Calu3 (cell line): ENCODE measurements around the gene FOSB. TPM values are rescaled to one million over a fixed set of nuclear protein-coding genes. Genes with fewer than 3 reads are reported as not detected.
A peak's percentile ranks its signal among the peaks of the same experiment; 100 is the strongest.

Experiments used
- BruUV-seq: library from RNA; stranded (reverse); fragments of 400-500 nt; replicated peaks from 2 replicates; lab custom pipeline; 2021; lab: Mats Ljungman, UMichigan
- CTCF ChIA-PET: fragments of 300-600 bp; sonication (Branson Sonifier 250); formaldehyde crosslinking; loops from one replicate; lab custom pipeline; 2022; ENCODE audit warnings: antibody characterized with exemption; lab: Charles Lee
- DNase-seq: peaks from one replicate; pipeline ENCODE4 v3.0.0; 2022
- H3K27ac Mint-ChIP-seq: one replicate; pipeline ENCODE4 v1.8.0; 2022; ENCODE audit warnings: mixed read lengths; ENCODE audit not compliant: unreplicated experiment
- H3K27me3 Mint-ChIP-seq: one replicate; pipeline ENCODE4 v1.8.0; 2022; ENCODE audit warnings: mixed read lengths; ENCODE audit not compliant: unreplicated experiment
- H3K36me3 Mint-ChIP-seq: one replicate; pipeline ENCODE4 v1.8.0; 2022; ENCODE audit warnings: mild to moderate bottlenecking, moderate library complexity, mixed read lengths; ENCODE audit not compliant: insufficient read depth, unreplicated experiment
- H3K4me1 Mint-ChIP-seq: one replicate; pipeline ENCODE4 v1.8.0; 2022; ENCODE audit warnings: mild to moderate bottlenecking, low read depth, mixed read lengths; ENCODE audit not compliant: unreplicated experiment
- H3K4me3 Mint-ChIP-seq: one replicate; pipeline ENCODE4 v1.8.0; 2022; ENCODE audit warnings: mild to moderate bottlenecking, low read depth, moderate library complexity, mixed read lengths; ENCODE audit not compliant: unreplicated experiment
- H3K9me3 Mint-ChIP-seq: one replicate; pipeline ENCODE4 v1.8.0; 2022; ENCODE audit warnings: low read depth, mixed read lengths; ENCODE audit not compliant: unreplicated experiment
- CTCF ChIP-seq: fragments of 200-600 bp; IDR thresholded peaks from one replicate; pipeline ENCODE4 v1.8.0; 2022; ENCODE audit warnings: antibody characterized with exemption; ENCODE audit not compliant: unreplicated experiment
- intact Hi-C: fragments of 100-400 bp; cut with micrococcal nuclease; formaldehyde crosslinking; loops from one replicate; pipeline ENCODE4 v1.10.0; 2022; ENCODE audit not compliant: unreplicated experiment
- total RNA-seq: library from RNA; stranded (reverse); gene quantifications from 2 replicates; pipeline ENCODE4 v1.2.3, GENCODE V29; 2022

Gene FOSB
- total RNA-seq, 1 experiment from 2014 or later, result 23.8 TPM

DNA sequence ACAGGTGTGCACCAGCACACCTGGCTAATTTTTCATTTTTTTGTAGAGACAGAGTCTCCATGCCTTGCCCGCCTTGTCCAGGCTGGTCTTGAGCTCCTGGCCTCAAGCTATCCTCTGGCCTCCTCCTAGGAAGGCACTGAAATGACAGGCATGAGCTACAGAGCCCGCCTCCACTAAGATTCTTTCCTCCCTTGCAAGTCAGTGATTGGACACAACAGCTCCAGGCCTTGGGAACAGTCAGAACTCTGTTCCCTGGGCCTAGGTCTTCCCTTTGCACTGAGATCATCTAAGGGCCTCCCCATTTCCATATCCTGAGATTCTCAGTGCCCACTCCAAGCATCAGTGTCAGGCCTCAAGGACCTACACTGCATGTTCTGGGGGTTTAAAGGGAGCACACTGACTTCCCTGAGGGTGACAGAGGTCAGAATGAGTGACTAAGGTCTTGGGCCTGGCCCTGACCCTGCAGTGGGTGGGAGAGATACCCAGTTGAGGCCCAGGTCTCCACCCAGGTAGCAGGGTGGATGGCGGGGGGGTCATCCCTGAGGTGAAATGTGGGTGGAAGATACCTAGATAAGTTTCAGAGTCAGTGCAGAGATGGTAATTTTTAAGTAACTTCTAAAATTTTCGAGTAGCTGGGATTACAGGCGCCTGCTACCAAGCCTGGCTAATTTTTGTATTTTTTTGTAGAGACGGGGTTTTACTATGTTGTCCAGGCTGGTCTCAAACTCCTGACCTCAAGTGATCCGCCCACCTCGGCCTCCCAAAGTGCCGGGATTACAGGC is 26.7 kb upstream of the FOSB start:
- CTCF ChIA-PET, result interaction anchor here (0.7 to 3.2 kb wide), 3 partner anchors 27 to 75 kb away, joined by 3 to 181 read pairs (median 5); partner anchors contain the start of gene FOSB
- BruUV-seq, result no TSS peak
- no peak for TF ChIP-seq CTCF
- no peak for DNase-seq
- intact Hi-C loops, result no loop called here
- Mint-ChIP-seq H3K27ac (peak overlapping the region; percentile 11), H3K9me3 (no peaks in the 10 kb centered on the region), H3K27me3 (no peaks in the 10 kb centered on the region), H3K4me3 (peak overlapping the region; percentile 65), H3K36me3 (peaks cover 55% of the 10 kb centered on the region), H3K4me1 (peaks cover 50% of the 10 kb centered on the region)

DNA sequence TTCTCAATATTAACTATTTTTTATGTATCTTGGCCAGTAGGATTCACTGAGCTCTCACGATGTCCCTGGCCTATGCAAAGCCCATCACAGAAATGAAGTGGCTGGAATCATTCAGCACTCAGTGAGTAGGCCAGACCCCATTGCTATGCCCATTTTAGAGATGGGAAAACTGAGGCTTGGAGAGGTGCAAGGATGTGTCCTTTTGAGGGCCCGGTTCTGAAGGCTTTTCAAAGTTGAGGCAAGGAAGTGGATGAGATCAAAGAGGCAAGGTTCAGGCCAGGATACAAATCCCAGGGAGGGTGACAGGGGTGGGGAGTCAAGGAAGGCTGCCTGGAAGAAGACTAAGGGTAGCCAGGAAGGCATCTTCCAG is 25.4 kb upstream of the FOSB start:
- peak overlapping the region; percentile 72 for H3K4me3 Mint-ChIP-seq
- CTCF ChIA-PET, result no interaction called here
- no peak for DNase-seq
- TF ChIP-seq CTCF, result no peak
- H3K27me3 Mint-ChIP-seq, result no peaks in the 10 kb centered on the region
- H3K27ac Mint-ChIP-seq, result peak overlapping the region; percentile 98
- BruUV-seq, result no TSS peak
- H3K36me3 Mint-ChIP-seq, result peaks cover 60% of the 10 kb centered on the region
- peaks cover 53% of the 10 kb centered on the region for H3K4me1 Mint-ChIP-seq
- intact Hi-C loops, result no loop called here
- no peaks in the 10 kb centered on the region for H3K9me3 Mint-ChIP-seq

DNA sequence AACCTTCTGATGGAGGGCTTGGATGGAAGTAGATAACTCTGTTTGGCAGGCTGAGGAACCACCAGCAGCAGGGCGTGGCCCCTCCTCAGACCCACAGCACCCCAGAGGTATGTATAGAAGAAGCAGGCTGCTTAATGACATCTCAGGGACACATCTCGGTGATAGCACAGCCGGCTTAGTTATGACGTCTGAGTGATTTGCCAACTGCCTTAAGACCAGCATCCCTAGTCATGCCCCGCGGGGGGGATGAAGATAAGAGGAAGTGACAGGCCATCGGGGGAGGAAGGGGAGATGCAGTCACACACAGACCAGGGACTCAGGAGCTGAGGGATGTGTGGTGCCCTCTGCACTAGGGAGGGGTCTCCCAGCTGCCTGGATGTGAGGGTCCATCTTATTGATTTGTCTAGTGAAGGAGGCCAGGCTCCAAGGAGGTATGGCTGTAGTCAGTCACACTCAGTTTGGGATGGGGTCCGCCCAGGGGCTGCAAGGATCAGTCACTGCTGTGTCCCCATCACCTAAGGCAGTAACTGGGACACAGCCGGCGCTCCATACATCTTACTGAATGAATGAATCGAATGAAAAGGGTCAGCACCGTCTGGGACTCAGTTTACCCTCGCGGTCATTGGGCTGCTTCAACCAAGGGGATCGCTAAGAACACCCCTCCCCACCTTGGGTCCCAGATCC is 24.9 kb upstream of the FOSB start:
- H3K9me3 Mint-ChIP-seq, result no peaks in the 10 kb centered on the region
- H3K4me1 Mint-ChIP-seq, result peaks cover 58% of the 10 kb centered on the region
- CTCF ChIA-PET, result interaction anchor here (0.7 kb wide), 1 partner anchor 24 kb away, joined by 3 read pairs; no protein-coding TSS in a partner anchor
- DNase-seq, result peak; percentile 48
- intact Hi-C loops, result no loop called here
- no peak for TF ChIP-seq CTCF
- no peaks in the 10 kb centered on the region for H3K27me3 Mint-ChIP-seq
- peak overlapping the region; percentile 98 for H3K27ac Mint-ChIP-seq
- BruUV-seq, result TSS peak; percentile 19
- peaks cover 60% of the 10 kb centered on the region for H3K36me3 Mint-ChIP-seq
- H3K4me3 Mint-ChIP-seq, result peak overlapping the region; percentile 72

DNA sequence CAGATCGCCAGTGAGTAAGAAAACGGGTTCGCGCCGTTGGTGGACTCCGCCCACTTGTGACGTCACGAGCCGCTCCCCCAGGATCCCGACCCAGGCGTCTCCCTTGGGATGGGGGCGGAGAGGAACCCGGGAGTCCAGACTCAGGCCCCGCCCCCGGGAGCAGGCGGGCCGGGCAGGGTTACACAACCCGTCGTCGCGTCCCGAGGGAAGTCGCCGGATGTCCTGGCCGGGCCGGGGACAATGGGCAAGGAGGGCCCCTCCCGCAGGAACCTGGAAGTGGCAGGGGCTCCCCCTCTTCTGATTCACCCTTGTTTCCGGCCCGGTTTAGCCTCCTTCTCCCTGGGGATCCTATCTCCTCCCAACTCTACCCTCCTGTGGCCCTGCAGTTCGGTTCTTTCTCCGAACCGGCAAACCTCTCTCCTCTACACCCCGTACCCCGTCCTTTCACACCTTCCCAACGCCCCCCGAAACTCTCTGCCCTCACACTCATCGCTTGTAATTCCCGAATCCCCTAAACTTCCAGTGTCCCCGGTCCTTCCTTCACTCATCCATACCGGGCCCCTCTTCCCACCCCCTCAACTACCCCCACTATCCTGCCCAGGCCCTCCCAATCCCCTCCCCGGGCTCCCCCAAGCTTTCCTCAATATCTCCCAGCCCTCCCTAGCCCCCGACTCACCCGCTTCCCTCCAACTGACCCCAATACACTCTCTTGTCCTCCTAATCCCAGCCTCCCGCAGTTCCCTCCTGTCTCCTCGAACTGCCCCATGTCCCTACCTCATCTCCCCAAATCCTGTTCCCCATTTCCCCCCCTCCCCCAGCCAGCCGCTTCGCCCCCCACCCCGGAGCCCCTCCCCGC is 24.1 kb upstream of the FOSB start:
- no TSS peak for BruUV-seq
- peak; percentile 100 for DNase-seq
- Mint-ChIP-seq H3K9me3 (no peaks in the 10 kb centered on the region), H3K27me3 (no peaks in the 10 kb centered on the region), H3K4me1 (peaks cover 66% of the 10 kb centered on the region), H3K36me3 (peaks cover 60% of the 10 kb centered on the region), H3K27ac (peak overlapping the region; percentile 98), H3K4me3 (peak overlapping the region; percentile 72)
- TF ChIP-seq CTCF, result no peak
- intact Hi-C loops, result no loop called here
- CTCF ChIA-PET, result interaction anchor here (0.7 kb wide), 1 partner anchor 23 kb away, joined by 3 read pairs; no protein-coding TSS in a partner anchor
